Smooth muscle cell (in vitro differentiated cells): ENCODE data around the gene PINLYP. TPM values are rescaled to one million over a fixed set of nuclear protein-coding genes. Genes with fewer than 3 reads are reported as not detected.

Source experiments
- DNase-seq: peaks from one replicate; lab custom pipeline; 2025; ENCODE audit not compliant: unreplicated experiment; lab: John Stamatoyannopoulos, UW
- H2AFZ ChIP-seq: fragments of 200-600 bp; sonication (generic); 2 replicates; pipeline ENCODE4 v1.6.0; 2016; ENCODE audit warnings: antibody characterized with exemption, low read depth, mild to moderate bottlenecking
- H3F3A ChIP-seq: fragments of 200-600 bp; sonication (generic); 2 replicates; pipeline ENCODE4 v1.6.0; 2017; ENCODE audit warnings: antibody characterized with exemption, low read depth
- H3K27ac ChIP-seq: fragments of 200-600 bp; sonication (generic); 2 replicates; pipeline ENCODE4 v1.5.1; 2016; ENCODE audit warnings: low read depth, mild to moderate bottlenecking
- H3K27me3 ChIP-seq: fragments of 200-600 bp; sonication (generic); 2 replicates; pipeline ENCODE4 v1.6.1; 2016; ENCODE audit warnings: low read depth, mild to moderate bottlenecking
- H3K36me3 ChIP-seq: fragments of 200-600 bp; sonication (generic); 2 replicates; pipeline ENCODE4 v1.5.1; 2016; ENCODE audit warnings: low read depth
- H3K4me1 ChIP-seq: fragments of 200-600 bp; sonication (generic); 2 replicates; pipeline ENCODE4 v1.5.1; 2016; ENCODE audit warnings: low read depth
- H3K4me2 ChIP-seq: fragments of 200-600 bp; sonication (generic); 2 replicates; pipeline ENCODE4 v1.6.0; 2016; ENCODE audit warnings: mild to moderate bottlenecking
- H3K4me3 ChIP-seq: fragments of 200-600 bp; sonication (generic); 2 replicates; pipeline ENCODE4 v1.5.1; 2016; ENCODE audit warnings: mild to moderate bottlenecking
- H3K79me2 ChIP-seq: fragments of 200-600 bp; sonication (generic); 2 replicates; pipeline ENCODE4 v1.6.0; 2016; ENCODE audit warnings: low read depth, mild to moderate bottlenecking
- H3K9ac ChIP-seq: fragments of 200-600 bp; sonication (generic); 2 replicates; pipeline ENCODE4 v1.6.0; 2016; ENCODE audit warnings: low read depth
- H3K9me3 ChIP-seq: fragments of 200-600 bp; sonication (generic); replicated peaks from 2 replicates; pipeline ENCODE4 v1.5.1; 2016; ENCODE audit warnings: low read depth
- H4K20me1 ChIP-seq: fragments of 200-600 bp; sonication (generic); 2 replicates; pipeline ENCODE4 v1.6.0; 2016; ENCODE audit warnings: low read depth
- WGBS: methylation state at CpG from one replicate; pipeline ENCODE4 v1.1.7; 2016; ENCODE audit warnings: low lambda C conversion rate; 5-methylcytosine and 5-hydroxymethylcytosine counted together
- polyA plus RNA-seq: library from polyadenylated mRNA; unstranded; fragments of >200 nt; fragmentation: Nextera tagmentation; extraction: Ambion mirVana; gene quantifications from 2 replicates; pipeline ENCODE4 v1.2.1, GENCODE V29; 2016
- total RNA-seq: library from RNA; depleted of rRNA; stranded (reverse); fragments of >200 nt; gene quantifications from 2 replicates; pipeline ENCODE4 v1.2.3, GENCODE V29; 2014
- TF ChIP-seq, protein P1 (sequence below): fragments of 200-600 bp; sonication (generic); IDR thresholded peaks from 2 replicates; pipeline ENCODE4 v1.5.1; 2017; ENCODE audit warnings: borderline replicate concordance, mild to moderate bottlenecking, antibody characterized with exemption; ENCODE audit not compliant: insufficient read depth, poor library complexity, severe bottlenecking

Gene PINLYP
- total and polyA plus RNA-seq, 2 experiments from 2014 or later: 1.7 to 2.2 TPM

DNA sequence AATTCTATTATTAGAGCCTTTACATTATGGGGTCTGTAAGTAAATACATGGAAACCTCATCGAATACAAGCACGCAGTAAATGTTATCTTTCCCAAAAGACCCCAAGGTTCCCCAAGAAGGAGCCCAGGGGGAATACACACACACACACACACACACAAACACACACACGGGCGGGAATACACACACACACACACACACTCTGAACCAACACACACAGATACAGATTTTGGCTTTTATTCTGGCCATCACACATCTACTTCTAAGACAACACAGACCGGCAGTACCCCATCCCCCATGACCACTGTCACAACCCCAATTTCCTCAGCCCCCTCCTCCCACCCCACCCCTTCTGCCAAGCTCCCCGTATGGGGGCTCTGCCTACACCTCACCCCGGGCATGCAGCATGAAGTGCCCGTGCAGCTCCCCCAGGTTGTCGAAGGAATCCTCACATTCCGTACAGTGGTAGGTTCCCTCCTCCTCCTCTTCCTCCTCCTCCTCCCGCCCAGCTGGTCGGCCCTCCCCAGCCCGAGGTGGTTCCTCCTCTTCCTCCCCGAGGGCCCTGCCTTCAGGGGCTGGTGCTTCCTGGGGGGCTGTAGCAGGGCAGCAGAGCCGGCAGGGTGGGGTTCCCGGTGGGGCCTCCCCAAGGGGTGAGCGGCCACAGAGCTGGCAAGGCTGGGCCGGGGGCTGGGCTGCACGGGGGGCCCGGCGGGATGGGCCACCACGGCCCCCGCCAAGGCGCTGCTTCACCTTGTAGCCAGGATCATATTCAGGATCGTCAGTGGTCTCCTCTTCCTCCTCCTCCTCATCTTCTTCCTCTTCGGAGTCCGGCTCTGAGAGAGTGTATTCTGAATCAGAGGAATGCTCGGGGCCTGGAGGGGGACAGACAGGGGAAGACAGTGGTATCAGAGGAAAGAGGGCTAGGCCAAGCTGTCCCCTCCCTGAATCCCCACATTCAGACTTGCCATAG lies 31.9 kb downstream of the PINLYP start:
- H3K4me3 ChIP-seq: no peak overlapping the region
- H3K27ac ChIP-seq: no peak overlapping the region
- H4K20me1 ChIP-seq: peaks cover 22% of the 10 kb centered on the region
- TF ChIP-seq, protein P1, sequence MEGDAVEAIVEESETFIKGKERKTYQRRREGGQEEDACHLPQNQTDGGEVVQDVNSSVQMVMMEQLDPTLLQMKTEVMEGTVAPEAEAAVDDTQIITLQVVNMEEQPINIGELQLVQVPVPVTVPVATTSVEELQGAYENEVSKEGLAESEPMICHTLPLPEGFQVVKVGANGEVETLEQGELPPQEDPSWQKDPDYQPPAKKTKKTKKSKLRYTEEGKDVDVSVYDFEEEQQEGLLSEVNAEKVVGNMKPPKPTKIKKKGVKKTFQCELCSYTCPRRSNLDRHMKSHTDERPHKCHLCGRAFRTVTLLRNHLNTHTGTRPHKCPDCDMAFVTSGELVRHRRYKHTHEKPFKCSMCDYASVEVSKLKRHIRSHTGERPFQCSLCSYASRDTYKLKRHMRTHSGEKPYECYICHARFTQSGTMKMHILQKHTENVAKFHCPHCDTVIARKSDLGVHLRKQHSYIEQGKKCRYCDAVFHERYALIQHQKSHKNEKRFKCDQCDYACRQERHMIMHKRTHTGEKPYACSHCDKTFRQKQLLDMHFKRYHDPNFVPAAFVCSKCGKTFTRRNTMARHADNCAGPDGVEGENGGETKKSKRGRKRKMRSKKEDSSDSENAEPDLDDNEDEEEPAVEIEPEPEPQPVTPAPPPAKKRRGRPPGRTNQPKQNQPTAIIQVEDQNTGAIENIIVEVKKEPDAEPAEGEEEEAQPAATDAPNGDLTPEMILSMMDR: no peak
- no peaks in the 10 kb centered on the region for H3K36me3 ChIP-seq
- 98% methylated on average over 10 of the region's 28 CpGs for WGBS
- H3F3A ChIP-seq: no peaks in the 10 kb centered on the region
- no peaks in the 10 kb centered on the region for H3K9me3 ChIP-seq
- no peak for DNase-seq
- no peaks in the 10 kb centered on the region for H3K27me3 ChIP-seq
- H3K4me1 ChIP-seq: no peaks in the 10 kb centered on the region
- no peaks in the 10 kb centered on the region for H3K79me2 ChIP-seq
- no peak overlapping the region for H3K9ac ChIP-seq
- no peak overlapping the region for H2AFZ ChIP-seq
- no peak overlapping the region for H3K4me2 ChIP-seq

DNA sequence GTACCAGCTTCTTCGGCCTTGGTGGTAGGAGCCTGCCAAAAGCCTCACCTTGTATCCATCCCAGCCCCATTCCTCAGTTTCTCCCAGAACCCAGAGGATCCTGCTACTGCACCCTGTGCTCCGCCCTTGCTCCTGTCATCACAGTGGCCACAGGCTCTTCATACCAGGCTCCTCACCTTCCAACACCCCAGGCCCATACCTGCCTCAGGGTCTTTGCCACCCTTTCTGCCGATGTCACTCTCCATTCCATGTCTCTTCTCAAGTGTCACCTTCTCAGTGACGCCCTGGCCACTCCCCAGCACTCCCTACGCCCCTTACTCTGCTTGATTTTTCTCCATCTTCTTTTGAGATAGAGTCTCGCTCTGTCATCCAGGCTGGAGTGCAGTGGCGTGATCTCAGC lies 34.3 kb downstream of the PINLYP start:
- H3K4me2 ChIP-seq: no peak overlapping the region
- no peak overlapping the region for H3K27ac ChIP-seq
- H3K4me1 ChIP-seq: no peaks in the 10 kb centered on the region
- H3K79me2 ChIP-seq: peaks cover 9% of the 10 kb centered on the region
- H3K36me3 ChIP-seq: no peaks in the 10 kb centered on the region
- no peak for DNase-seq
- no peaks in the 10 kb centered on the region for H3K27me3 ChIP-seq
- TF ChIP-seq, protein P1: no peak
- WGBS: 92% methylated on average over 7 of the region's 7 CpGs
- H3K9ac ChIP-seq: no peak overlapping the region
- H3K4me3 ChIP-seq: no peak overlapping the region
- peaks cover 22% of the 10 kb centered on the region for H4K20me1 ChIP-seq
- no peak overlapping the region for H2AFZ ChIP-seq
- H3K9me3 ChIP-seq: no peaks in the 10 kb centered on the region
- no peaks in the 10 kb centered on the region for H3F3A ChIP-seq

DNA sequence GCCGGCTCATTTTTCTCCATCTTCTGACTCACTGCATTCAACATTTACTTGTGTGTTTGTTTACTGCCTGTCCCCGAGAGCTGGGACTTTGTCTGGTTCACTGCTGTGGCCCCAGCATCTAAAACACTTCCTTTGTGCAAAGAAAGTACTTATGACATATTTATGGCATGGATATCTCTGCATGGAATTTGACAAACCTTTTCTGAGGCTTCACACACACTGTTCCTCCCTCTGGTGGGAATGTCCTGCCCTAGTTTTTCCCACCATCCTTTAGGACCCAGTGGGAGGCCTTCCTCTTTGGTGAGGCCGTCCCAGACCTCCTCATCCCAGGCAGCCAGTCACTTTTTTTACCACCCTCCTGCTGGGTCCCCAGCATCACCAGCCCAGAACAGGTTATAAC lies 34.9 kb downstream of the PINLYP start:
- H3K4me1 ChIP-seq: no peaks in the 10 kb centered on the region
- no peaks in the 10 kb centered on the region for H3K36me3 ChIP-seq
- no peaks in the 10 kb centered on the region for H3K9me3 ChIP-seq
- H3K79me2 ChIP-seq: peaks cover 14% of the 10 kb centered on the region
- no peaks in the 10 kb centered on the region for H3F3A ChIP-seq
- H3K27ac ChIP-seq: peak overlapping the region; percentile 44
- TF ChIP-seq, protein P1: no peak
- peaks cover 22% of the 10 kb centered on the region for H4K20me1 ChIP-seq
- no peak overlapping the region for H3K9ac ChIP-seq
- DNase-seq: no peak
- H3K4me3 ChIP-seq: no peak overlapping the region
- WGBS: 50% methylated on average over 3 of the region's 3 CpGs
- H3K4me2 ChIP-seq: no peak overlapping the region
- H2AFZ ChIP-seq: no peak overlapping the region
- H3K27me3 ChIP-seq: no peaks in the 10 kb centered on the region
